EH (cell line): ENCODE data around the gene PRDM7.

Experiments used
- DNase-seq: peaks from one replicate; pipeline ENCODE4 v3.0.0-alpha.2; 2015; ENCODE audit warnings: low read depth

The PRDM7 gene

GRCh38 chr16:90035902-90036301, 41.2 kb downstream of the PRDM7 start:
- DNase-seq = no peak

- DNase-seq = no peak
These were observed 42.6 kb downstream of the PRDM7 start for GRCh38 chr16:90034504-90034903.

GRCh38 chr16:90033387-90033786, 43.7 kb downstream of the PRDM7 start:
- DNase-seq = peak; percentile 52

GRCh38 chr16:90032674-90033331, 44.3 kb downstream of the PRDM7 start:
- DNase-seq = peak; percentile 62

GRCh38 chr16:90031931-90032673, 45.0 kb downstream of the PRDM7 start:
- peak; percentile 57 for DNase-seq

GRCh38 chr16:90031186-90031930, 45.8 kb downstream of the PRDM7 start:
- peak; percentile 34 for DNase-seq

- no peak for DNase-seq
These were observed 48.1 kb downstream of the PRDM7 start for GRCh38 chr16:90028985-90029384.

GRCh38 chr16:90027611-90028010, 49.5 kb downstream of the PRDM7 start:
- no peak for DNase-seq

GRCh38 chr16:90026135-90026534, 51.0 kb downstream of the PRDM7 start:
- no peak for DNase-seq

- no peak for DNase-seq
These were observed 54.1 kb downstream of the PRDM7 start for GRCh38 chr16:90023078-90023447.

GRCh38 chr16:90022209-90023077, 54.7 kb downstream of the PRDM7 start:
- DNase-seq = peak; percentile 89

GRCh38 chr16:90020838-90021382, 56.2 kb downstream of the PRDM7 start:
- DNase-seq = peak; percentile 76

- peak; percentile 15 for DNase-seq
These were observed 56.8 kb downstream of the PRDM7 start for GRCh38 chr16:90020260-90020837.

GRCh38 chr16:90019543-90020259, 57.4 kb downstream of the PRDM7 start:
- peak; percentile 77 for DNase-seq

GRCh38 chr16:90018652-90019542, 58.2 kb downstream of the PRDM7 start, which contains the start of gene DBNDD1:
Gene DBNDD1, minus strand, starts transcription at chr16:90019456. Its CDS starts 115 bp downstream, at chr16:90019341.
- DNase-seq = no peak

- no peak for DNase-seq
These were observed 58.9 kb downstream of the PRDM7 start for GRCh38 chr16:90018297-90018651.

- no peak for DNase-seq
These were observed 60.7 kb downstream of the PRDM7 start for GRCh38 chr16:90016339-90016950.

- no peak for DNase-seq
These were observed 61.4 kb downstream of the PRDM7 start for GRCh38 chr16:90015586-90016338.
